DMS79 treated with DMSO at 0.1 percent for 48 hours (cell line): ENCODE data around the gene ATP1B4.
A peak's percentile ranks its signal among the peaks of the same experiment; 100 is the strongest.
"Not testable (repeated sequence)": the region's sequence is repeated elsewhere in the genome, so short reads cannot be mapped to it uniquely, and the experiment has no call there.

Experiments
- DNase-seq: peaks from one replicate; lab custom pipeline; 2025; lab: John Stamatoyannopoulos, UW

Gene ATP1B4

DNA sequence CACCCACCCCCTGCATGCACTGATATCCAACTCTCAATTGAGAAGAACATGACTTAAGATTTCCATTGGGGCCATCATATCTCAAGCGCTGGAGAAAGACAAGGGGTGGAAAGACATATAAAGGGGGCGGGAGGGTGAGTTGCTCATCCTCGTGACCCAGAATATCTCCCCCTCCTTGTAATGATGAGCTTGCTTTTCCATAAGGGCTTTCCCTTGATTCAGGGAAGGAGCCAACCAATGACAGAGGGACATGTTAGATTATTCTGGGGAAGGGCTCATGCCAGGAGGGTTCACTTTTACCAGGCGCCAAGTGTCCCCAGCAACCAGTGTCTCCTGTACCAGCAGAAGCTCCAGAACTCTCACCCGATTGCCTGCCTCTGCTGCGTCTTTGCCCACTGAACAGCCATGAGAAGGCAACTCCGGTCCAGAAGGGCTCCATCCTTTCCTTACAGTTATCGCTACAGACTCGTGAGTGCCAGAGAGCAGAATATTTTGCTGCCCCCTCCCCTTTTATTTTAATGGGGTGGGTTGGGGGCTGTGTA, at the start of gene ATP1B4:
Gene ATP1B4 (plus strand): TSS at position 326 of the 542 bp plus-strand sequence. CDS start 80 bp downstream, at position 406.
- DNase-seq = no peak

DNA sequence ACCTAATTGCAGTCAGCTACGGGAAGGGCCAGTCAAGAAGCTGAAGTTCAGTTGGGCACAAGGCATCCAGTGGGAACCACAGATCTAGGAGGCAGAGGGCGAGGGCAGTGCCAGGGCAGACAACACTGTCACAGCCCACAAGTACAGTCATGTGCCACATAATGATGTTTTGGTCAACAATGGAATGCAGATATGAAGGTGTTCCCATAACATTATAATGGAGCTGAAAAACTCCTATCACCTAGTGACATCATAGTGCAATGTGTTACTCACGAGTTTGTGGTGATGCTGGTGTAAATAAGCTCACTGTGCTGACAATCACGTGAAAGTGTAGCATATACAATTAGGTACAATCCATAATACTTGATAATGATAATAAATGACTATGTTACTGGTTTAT, 46.1 kb upstream of the ATP1B4 start:
- DNase-seq = no peak

DNA sequence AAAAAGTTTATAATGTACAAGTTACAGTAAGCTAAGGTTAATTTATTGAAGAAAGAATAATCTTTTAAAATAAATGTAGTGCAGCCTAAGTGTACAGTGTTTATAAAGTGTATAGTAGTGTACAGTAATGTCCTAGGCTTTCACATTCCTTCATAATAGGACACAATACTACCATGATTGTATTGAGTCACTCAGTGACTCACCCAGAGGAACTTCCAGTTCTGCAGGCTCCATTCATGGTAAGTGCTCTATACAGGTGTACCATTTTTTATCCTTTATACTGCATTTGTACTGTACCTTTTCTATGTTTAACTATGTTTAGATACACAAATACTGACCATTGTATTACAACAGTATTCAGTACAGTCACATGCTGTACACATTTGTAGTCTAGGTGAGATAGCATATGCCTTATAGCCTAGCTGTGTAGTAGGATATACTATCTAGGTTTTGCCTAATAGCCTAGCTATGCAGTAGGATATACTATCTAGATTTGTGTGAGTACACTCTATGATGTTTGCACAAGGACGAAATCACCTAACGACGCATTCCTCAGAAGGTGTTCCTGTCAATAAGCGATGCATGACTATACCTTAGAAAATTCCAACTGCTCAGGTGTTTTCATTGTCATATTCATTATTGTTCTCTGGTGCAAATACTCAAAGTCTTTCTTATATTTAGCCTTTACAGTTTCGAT, 45.2 kb upstream of the ATP1B4 start:
- no peak for DNase-seq

DNA sequence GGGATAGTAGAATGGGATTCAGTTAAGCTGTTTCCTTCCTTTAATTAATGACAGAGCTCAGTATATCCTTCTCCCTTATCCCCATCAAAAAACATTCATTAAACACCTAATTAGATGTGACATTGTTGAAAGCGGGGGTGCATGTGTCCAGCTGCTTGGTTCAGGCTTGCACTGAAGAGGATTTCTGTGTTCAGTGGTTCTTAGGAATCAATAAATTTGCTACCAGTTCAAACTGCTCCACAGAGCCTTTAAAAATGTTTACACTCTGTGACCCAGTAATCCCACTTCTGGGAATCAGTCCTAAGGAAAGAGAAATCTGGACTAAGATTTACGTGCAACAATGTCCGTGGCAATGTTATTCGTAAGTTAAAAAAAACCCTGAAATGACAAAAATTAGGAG, 43.5 kb upstream of the ATP1B4 start:
- no peak for DNase-seq

DNA sequence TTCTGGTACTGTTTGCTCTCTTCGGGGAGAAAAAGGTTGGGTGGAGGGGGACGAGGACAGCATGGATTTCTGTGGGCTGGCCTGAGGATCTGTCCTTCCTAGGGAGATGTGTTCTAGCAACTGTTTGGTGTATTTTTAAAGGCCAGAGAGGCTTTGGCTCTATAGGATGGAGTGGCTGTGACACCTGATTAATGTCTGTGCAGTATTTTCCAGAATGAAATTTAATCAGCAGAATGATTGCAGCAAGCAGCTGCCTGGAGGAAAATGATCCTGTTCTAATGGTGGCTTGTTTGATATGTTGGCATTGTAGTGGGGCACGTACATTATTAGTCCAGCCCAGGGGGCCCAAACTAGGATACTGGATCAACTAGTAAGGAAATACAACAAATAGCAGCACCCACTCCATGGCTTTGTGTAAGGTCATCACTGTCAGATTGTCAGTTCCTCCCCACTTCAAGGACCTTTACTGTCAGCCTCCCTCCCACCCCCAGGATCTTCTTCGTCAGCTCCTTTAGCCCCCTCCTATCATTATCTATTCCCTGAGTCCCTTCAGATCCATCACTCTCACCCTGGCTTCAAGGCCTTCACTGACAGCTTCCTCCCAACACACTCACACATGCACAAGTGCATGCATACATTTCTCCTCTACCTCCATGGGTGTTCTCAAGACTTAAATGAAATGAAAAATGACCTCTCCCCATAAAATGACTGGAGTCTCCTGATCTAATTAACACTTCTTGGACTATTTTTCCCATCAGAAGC, 40.2 kb upstream of the ATP1B4 start:
- DNase-seq = no peak

DNA sequence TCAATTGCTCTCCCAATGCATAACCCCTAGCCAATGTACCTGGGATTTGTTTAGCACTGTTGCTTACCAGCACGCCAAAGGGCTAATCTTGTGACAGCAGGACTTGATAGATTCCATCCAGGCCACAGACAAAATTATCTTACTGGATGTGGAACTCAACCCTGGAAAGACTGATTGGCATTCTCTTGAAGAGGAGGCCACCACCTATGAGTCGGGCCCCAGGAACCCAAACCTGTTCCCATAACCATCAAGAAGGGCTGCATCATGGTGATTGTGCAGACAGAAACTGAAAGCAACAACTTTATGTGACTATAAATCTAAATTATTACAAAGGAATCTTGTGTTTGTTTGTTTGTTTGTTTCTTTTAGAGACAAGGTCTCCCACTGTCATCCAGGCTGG, 30.8 kb upstream of the ATP1B4 start:
- DNase-seq = no peak

DNA sequence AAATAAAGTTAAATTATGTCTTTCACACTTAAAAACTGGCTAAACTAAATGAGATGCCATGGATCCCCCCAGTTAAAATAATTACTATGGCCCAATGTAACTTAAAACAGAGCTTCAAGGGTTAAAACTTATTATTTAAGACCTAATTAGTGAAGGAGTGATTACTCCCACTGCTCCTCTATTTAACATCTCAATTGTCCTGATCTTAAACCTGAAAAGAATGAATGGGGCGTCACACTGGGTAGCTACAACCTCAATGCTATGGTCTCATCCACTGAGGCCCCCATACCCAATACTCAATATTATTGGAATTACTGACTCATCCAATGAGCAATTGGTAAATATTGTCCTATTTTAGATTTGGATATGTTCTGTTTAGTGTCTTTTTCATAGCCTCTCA, 29.5 kb upstream of the ATP1B4 start:
- DNase-seq = no peak

DNA sequence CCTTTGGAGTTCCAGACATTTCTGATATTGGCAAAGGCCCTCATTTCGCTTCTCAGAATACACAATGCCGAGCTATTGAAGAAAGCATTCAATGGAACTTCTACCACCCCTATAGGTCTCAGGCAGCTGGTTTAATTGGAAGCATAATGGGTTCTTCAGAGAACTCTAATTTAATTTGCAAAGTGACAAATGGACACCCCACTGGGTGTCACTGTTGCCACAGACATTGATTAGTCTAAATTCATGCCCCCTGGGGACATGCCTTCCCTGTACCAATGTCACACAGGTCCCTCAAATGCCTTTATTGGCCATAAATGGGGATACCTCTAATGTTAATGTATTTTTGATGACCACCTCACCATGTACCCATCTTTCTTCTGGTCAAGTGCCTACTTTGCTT, 27.7 kb upstream of the ATP1B4 start:
- DNase-seq = no peak

DNA sequence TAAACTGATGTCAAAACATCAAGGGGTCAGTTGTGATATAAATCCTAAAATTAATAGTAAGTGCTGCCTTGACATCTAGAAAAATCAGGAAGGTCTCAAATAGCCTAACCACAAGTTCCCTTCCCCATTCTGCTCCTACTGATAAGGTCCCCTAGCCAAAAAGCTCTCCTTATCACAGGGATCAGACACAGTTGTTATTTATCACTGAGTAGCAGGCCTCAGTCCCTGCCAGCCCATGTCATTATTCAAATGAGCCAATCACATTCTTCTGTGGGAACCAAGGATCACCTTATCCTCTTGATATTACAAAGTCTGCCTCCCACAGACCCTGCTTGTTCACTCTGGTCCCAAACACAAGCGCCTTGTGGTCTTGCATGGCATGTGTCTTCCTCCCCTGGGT, 27.3 kb upstream of the ATP1B4 start:
- DNase-seq = no peak

DNA sequence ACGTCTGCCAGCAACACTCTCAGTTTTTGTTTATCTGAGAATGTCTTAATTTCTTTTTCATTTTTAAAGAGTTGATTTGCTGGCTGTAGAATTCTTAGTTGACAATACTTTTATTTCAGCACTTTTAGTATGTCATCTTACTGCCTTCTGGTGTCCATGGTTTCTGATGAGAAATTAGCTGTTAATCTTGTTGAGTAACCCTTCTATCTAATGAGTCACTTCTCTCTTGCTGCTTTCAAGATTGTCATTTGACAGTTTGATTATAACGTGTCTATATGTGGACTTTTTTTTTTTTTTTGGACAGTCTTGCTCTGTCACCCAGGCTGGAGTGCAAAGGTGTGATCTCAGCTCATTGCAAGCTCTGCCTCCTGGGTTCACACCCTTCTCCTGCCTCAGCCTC, 26.6 kb upstream of the ATP1B4 start:
- DNase-seq = no peak

DNA sequence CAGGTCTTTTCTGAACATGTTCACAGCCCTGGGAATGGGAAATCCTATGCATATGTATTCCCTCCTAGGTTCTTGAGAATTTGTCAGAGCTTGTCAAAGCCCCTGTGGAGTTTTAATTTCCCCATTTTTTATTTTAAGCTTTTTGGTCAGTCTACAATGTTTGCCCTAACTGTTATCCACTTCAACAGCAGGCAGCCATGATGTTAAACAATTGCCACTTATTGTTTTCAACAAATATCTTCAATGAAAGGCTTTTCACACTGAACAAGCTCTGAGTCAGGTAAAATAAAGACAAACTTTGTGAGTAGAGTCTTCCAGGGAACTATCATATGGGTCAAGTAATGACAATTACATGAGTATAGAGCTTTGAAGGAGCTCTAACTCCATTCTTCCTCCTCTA, 25.0 kb upstream of the ATP1B4 start:
- DNase-seq = no peak

DNA sequence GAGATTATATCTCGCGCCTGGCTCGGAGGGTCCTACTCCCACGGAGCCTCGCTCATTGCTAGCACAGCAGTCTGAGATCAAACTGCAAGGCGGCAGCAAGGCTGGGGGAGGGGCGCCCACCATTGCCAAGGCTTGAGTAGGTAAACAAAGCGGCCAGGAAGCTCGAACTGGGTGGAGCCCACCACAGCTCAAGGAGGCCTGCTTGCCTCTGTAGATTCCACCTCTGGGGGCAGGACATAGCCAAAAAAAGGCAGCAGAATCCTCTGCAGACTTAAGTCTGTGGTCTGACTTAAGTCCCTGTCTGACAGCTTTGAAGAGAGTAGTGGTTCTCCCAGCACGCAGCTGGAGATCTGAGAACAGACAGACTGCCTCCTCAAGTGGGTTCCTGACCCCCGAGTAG, 17.3 kb upstream of the ATP1B4 start:
- DNase-seq = not testable (repeated sequence)

DNA sequence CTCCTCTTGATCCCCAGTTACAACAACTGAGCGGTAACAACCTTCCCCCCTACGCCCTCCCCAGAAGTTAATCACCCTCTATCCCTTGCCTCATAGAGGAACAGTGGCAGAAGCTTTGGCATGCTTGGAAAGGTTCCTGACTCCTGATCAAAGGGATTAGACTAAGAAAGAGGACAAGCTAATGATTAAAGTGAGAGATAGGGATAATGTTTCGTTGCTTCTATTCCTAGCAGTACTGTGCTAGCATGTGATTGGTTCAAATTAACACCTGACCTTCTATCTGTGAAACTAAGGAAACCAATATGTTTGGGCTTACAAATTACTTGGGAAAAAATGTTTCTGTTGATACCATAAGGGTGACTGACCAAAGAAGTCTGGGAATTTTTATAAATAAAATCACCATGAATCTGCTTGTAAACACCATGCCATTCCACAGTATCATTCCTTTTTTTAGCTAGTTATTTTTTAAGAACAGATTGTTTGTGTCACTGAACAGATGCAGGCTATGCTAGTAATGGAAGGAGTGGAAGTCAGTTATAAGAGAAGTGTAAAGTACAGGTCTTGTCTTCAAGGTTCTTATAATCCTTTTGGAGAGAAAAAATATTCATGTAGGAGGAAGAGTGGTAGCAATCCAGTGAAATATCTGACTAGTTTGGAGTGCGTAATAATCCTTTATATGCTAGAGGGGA, 11.3 kb upstream of the ATP1B4 start:
- no peak for DNase-seq

DNA sequence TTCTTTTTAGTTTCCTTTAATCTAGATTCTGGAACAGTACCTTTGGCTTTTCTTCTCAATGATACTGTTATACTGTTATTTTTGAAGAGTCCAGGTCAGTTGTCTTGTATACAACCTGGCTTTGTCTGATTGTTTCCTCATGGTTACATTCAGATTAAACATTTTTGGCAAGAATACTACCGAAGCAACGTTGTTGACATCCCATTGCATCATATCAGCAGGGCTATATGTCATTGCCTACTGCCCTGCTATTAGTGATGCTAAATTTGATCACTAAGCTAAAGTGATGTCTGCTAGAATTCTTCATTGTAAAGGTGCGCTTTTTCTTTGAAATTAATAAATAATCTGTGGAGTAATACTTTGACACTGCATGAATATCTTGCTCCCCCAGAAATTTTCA, 5.8 kb upstream of the ATP1B4 start:
- no peak for DNase-seq

DNA sequence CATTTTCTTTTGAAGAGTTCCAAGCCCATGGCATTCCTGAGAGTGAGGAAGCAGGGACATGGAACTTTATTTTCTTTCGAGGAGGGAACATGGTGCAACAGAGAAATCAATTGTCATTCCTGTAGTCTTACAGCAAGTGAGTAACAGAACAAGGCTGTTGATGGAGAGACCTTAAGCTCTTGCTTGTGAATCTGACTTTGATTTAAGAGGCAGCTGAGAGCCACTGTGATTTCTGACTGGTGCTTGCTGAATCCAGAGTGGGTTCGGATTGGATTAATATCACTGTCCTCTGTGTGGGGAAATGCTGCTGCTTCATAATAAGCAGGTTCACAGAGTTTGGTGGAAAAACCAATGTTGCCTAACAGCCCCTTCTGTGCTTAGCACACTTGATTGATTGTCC, 4.7 kb upstream of the ATP1B4 start:
- no peak for DNase-seq

DNA sequence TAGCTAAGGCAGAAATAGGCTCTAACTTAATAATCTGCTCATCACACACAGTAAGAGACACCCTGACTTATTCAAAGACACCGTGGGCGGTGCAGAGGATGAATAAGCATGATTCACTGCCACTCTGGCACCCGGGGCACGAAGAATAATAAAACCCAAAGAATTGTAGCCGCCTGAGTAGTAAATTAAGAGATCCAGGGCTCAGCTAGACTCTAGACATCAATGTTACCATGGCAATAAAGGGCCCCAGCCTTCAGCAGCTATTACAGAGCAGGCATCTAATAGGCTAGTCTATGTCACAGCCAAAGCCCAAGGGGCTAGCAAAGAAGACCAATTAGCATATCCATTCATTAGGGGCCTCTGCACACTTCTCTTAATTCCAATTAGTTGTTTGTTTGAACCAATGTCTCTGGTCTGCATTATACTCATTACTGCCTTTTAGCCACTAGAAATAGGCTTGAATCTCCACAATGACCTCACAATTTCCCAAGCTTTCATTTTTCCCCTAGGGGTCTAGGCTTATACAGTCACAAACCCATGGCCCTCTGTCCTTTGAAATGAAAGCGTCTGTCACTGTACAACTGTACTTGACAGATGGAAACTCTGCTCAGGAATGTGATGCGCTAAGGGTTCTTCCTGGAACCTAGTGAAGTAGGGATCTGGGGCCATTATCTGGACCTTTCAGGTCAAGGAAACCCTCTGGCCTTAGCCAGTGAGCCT, 3.0 kb upstream of the ATP1B4 start:
- DNase-seq = peak; percentile 3

DNA sequence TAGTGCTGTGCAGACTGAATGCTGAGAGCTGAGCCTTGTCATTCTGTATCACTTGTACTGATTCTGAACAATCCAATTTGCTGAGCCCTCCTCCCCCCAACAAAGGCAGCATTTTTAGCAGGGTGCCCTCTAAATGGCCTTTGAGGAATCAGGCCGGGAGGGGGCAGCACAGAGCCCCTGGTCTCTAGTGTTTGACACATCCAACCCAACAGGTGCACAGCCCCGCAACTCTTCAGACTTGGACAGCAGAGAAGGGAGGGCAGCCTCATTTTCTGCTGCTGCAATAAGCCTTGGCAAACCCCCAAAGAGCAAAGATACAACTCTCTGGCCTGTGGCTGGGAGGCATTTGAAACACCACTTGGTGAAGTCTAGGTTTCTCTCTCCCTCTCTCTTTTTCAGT, 3.4 kb downstream of the ATP1B4 start:
- DNase-seq = peak; percentile 0

DNA sequence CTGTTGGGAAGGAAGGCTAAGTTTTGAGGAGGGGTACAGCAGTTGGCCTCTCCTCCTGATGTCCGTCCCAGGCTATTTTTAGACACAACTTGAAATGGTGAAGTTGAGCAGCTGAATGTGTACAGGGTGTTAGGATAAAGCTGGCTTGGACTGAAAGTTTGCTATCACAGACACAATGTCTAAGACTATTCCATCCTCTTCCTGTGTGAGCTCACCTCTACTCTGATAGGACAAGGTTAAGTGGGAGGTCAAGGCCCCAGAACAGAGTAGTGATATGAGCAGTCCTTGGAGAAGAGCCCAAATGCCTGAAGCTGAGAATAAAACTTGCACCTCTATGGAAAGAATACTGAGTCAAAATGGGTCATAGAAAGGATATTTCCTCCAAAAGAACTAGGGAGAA, 4.1 kb downstream of the ATP1B4 start:
- DNase-seq = no peak

DNA sequence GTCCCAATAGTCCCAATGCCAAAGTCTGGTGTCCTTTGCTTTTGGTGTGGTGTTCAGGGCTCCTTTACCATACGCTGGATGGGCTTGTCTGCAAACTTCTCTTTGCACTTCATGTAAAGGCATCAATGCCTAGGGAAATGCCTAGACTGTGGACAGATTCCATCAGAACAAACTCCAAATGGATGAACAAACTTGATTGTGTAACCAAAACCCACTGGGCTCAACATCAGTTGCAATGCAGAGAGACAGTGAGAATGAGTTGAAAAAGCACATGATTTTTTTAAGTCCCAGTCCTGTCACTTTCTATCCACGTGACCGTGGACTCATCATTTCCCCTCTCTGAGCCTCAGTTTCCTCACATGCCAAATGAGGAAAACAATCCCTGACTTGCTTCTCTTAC, 4.9 kb downstream of the ATP1B4 start:
- DNase-seq = no peak

DNA sequence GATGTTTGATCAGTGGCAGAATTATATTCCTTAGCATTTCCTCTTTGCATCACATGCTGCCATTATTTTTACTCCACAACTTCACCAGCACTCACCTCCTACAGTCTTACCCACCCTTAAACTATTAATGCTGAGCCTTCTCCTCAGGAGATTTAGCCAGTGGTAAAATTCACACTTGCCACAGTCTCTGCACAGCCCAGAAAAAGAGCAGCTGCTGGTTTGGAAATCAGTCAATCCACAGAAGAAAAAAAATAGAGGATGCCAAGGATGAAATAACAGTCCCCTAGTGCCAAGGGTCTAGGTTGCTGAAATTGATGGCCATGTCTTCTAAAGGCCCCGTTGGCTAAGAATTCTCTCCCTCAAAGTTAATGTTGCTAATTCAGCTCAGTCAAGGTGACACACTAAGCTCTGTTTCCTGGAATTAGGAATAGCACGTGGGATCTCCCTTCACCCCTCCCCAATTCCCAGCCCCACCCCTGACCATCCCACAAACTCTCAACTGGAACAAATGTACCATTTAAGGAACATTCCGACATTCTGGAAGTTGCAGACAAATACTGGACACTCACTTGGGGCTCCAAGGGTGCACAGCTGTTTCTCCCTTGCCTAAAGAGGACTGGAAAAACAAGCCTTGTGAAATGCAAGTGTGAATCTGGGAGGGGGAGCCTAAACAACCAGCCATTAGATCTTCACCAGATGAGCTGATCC, 5.7 kb downstream of the ATP1B4 start:
- DNase-seq = no peak

DNA sequence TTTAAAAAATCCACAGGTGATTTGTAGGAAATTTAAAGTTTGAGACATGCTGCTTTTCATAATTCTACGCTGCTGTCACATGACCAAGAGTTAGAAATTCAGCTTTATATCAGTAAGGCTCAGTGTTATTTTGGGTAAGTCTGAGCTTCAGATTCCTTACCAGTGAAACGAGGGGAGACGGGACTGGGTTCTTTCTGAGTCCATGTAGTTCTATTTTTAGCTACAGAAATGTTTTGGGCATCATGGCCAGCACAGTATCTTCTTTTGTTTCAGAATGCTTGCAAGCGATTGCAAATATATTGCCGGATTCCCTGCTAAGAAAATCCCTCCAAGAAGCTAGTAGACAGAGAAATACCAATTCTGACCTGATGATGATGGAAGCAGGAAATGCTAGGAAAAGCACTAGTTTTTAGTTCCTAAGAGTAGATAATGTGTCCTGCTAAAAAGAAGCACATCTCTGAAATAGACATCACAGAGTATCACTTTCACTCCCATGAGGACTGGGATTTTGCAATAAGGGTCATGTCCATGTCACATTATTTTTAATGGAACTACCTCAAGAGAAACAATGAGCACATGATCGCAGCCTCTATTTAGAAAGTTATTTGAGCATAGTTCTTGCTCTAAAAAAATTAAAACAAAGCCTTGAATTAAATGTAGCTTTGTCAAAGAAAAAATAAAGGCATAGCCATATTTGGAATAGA, 10.9 kb downstream of the ATP1B4 start:
- no peak for DNase-seq
